ENCODE results near the gene USP14. TPM values are rescaled to one million over a fixed set of nuclear protein-coding genes. Genes with fewer than 3 reads are reported as not detected.

USP14 gene
- polyA plus RNA-seq, 1 donor from 2014 or later = 41.7 TPM

GRCh38 chr18:160831-161570 is 2.6 kb downstream of the USP14 start:
- Histone ChIP-seq H4K20me1 (ENCODE audit: insufficient read depth) (no peaks in the 10 kb centered on the region), H3K9me2 (ENCODE audit: insufficient read depth, low read length) (no peaks in the 10 kb centered on the region), H3K4me3 (ENCODE audit: low read length) (peak overlapping the region; percentile 77), H3K9me3 (ENCODE audit: low read length) (no peaks in the 10 kb centered on the region), H3K9ac (ENCODE audit: low read length) (no peak overlapping the region), H3K79me2 (replicated peaks; ENCODE audit: insufficient read depth, low read length) (peaks cover 43% of the 10 kb centered on the region), H3K4me2 (ENCODE audit: low read length) (no peak overlapping the region), H3F3A (ENCODE audit: insufficient read depth, low read length, poor library complexity, severe bottlenecking) (no peaks in the 10 kb centered on the region), H3K27ac (ENCODE audit: low read length) (no peak overlapping the region), H2AFZ (ENCODE audit: low read depth, low read length) (no peak overlapping the region), H3K36me3 (ENCODE audit: insufficient read depth, low read length) (no peaks in the 10 kb centered on the region), H3K27me3 (ENCODE audit: insufficient read depth, low read depth, low read length) (no peaks in the 10 kb centered on the region)
- TF ChIP-seq EP300 (conservative IDR thresholded peaks at IDR 0.05; ENCODE audit: poor library complexity, severe bottlenecking) (no peak), SMC3 (conservative IDR thresholded peaks at IDR 0.05; ENCODE audit: poor library complexity) (no peak), REST (IDR thresholded peaks at IDR 0.05; ENCODE audit: borderline replicate concordance) (no peak), MXI1 (conservative IDR thresholded peaks at IDR 0.05; ENCODE audit: poor library complexity, severe bottlenecking) (no peak), EZH2 (IDR thresholded peaks at IDR 0.05; ENCODE audit: borderline replicate concordance, insufficient read depth, low read length, poor library complexity, severe bottlenecking) (no peak), TAF1 (IDR thresholded peaks at IDR 0.05; ENCODE audit: low read depth) (no peak), RAD21 (conservative IDR thresholded peaks at IDR 0.05) (no peak), CTCF (IDR thresholded peaks at IDR 0.05; ENCODE audit: poor library complexity, severe bottlenecking) (no peak), POLR2AphosphoS5 (IDR thresholded peaks at IDR 0.05) (no peak)

- peak overlapping the region; percentile 2 for H3K4me3 ChIP-seq (ENCODE audit: low read length)
- H4K20me1 ChIP-seq (ENCODE audit: insufficient read depth) = no peaks in the 10 kb centered on the region
- no peaks in the 10 kb centered on the region for H3K9me2 ChIP-seq (ENCODE audit: insufficient read depth, low read length)
- H3K4me2 ChIP-seq (ENCODE audit: low read length) = no peak overlapping the region
- H3K9me3 ChIP-seq (ENCODE audit: low read length) = no peaks in the 10 kb centered on the region
- H3F3A ChIP-seq (ENCODE audit: insufficient read depth, low read length, poor library complexity, severe bottlenecking) = no peaks in the 10 kb centered on the region
- no peaks in the 10 kb centered on the region for H3K27me3 ChIP-seq (ENCODE audit: insufficient read depth, low read depth, low read length)
- H3K27ac ChIP-seq (ENCODE audit: low read length) = peak overlapping the region; percentile 0
- no peak overlapping the region for H2AFZ ChIP-seq (ENCODE audit: low read depth, low read length)
- no peaks in the 10 kb centered on the region for H3K79me2 ChIP-seq (replicated peaks; ENCODE audit: insufficient read depth, low read length)
- no peaks in the 10 kb centered on the region for H3K36me3 ChIP-seq (ENCODE audit: insufficient read depth, low read length)
- H3K9ac ChIP-seq (ENCODE audit: low read length) = no peak overlapping the region
- peak; percentile 82 for TF ChIP-seq EP300 (conservative IDR thresholded peaks at IDR 0.05; ENCODE audit: poor library complexity, severe bottlenecking)
- no peak for TF ChIP-seq EZH2 (IDR thresholded peaks at IDR 0.05; ENCODE audit: borderline replicate concordance, insufficient read depth, low read length, poor library complexity, severe bottlenecking)
- peak; percentile 36 for TF ChIP-seq POLR2AphosphoS5 (IDR thresholded peaks at IDR 0.05)
- TF ChIP-seq SMC3 (conservative IDR thresholded peaks at IDR 0.05; ENCODE audit: poor library complexity) = no peak
- TF ChIP-seq REST (IDR thresholded peaks at IDR 0.05; ENCODE audit: borderline replicate concordance) = no peak
Observed at GRCh38 chr18:172361-172760, 14.0 kb downstream of the USP14 start.
